ENCODE results near the gene FAM222A. TPM values are rescaled to one million over a fixed set of nuclear protein-coding genes. Genes with fewer than 3 reads are reported as not detected.
"Not testable (repeated sequence)": the region's sequence is repeated elsewhere in the genome, so short reads cannot be mapped to it uniquely, and the experiment has no call there.

Gene FAM222A
- total RNA-seq, 2 donors from 2014 or later = 0.62 to 0.79 TPM

- DNase-seq (ENCODE audit: low spot score) = peak; percentile 44
- intact Hi-C loops (cut with DNase I) = loop anchor here in 1 of 2 donors (10.0 kb wide), 1 partner anchor 1912 kb away; the partner anchor contains the start of gene ASCL4
Measured at GRCh38 chr12:109687250-109687649, 26.4 kb upstream of the FAM222A start.

GRCh38 chr12:109689426-109689825 is 24.2 kb upstream of the FAM222A start:
- no peak for DNase-seq (ENCODE audit: low spot score)
- intact Hi-C loops (cut with DNase I) = loop anchor here in 1 of 2 donors (10.0 kb wide), 1 partner anchor 1915 kb away; the partner anchor contains the start of gene ASCL4

GRCh38 chr12:109693160-109693559 is 20.5 kb upstream of the FAM222A start:
- DNase-seq (ENCODE audit: low spot score) = no peak
- intact Hi-C loops (cut with DNase I) = no loop called here

GRCh38 chr12:109693653-109694600 is 19.7 kb upstream of the FAM222A start:
- intact Hi-C loops (cut with DNase I) = no loop called here
- DNase-seq (ENCODE audit: low spot score) = no peak

- intact Hi-C loops (cut with DNase I); DNase-seq (ENCODE audit: low spot score): not testable (repeated sequence)
Measured at GRCh38 chr12:109694629-109695028, 19.0 kb upstream of the FAM222A start.

- intact Hi-C loops (cut with DNase I) = no loop called here
- no peak for DNase-seq (ENCODE audit: low spot score)
Measured at GRCh38 chr12:109695416-109695815, 18.2 kb upstream of the FAM222A start.

GRCh38 chr12:109695961-109696461 is 17.6 kb upstream of the FAM222A start:
- no peak for DNase-seq (ENCODE audit: low spot score)
- intact Hi-C loops (cut with DNase I) = no loop called here

- DNase-seq (ENCODE audit: low spot score) = no peak
- intact Hi-C loops (cut with DNase I) = no loop called here
Measured at GRCh38 chr12:109696485-109697269, 16.9 kb upstream of the FAM222A start.

GRCh38 chr12:109697270-109697553 is 16.4 kb upstream of the FAM222A start:
- no peak for DNase-seq (ENCODE audit: low spot score)
- intact Hi-C loops (cut with DNase I) = no loop called here

GRCh38 chr12:109697877-109698468 is 15.7 kb upstream of the FAM222A start:
- DNase-seq (ENCODE audit: low spot score) = no peak
- intact Hi-C loops (cut with DNase I) = no loop called here

- intact Hi-C loops (cut with DNase I) = no loop called here
- no peak for DNase-seq (ENCODE audit: low spot score)
Measured at GRCh38 chr12:109698820-109699219, 14.8 kb upstream of the FAM222A start.

GRCh38 chr12:109701064-109701463 is 12.6 kb upstream of the FAM222A start:
- intact Hi-C loops (cut with DNase I) = no loop called here

GRCh38 chr12:109702111-109702841 is 11.3 kb upstream of the FAM222A start:
- DNase-seq (ENCODE audit: low spot score) = no peak
- intact Hi-C loops (cut with DNase I) = no loop called here

More at GRCh38 chr12:109701064-109701463, 12.6 kb upstream of the FAM222A start:
- DNase-seq (ENCODE audit: low spot score) = no peak

GRCh38 chr12:109703684-109704083 is 9.9 kb upstream of the FAM222A start:
- DNase-seq (ENCODE audit: low spot score) = no peak
- intact Hi-C loops (cut with DNase I) = no loop called here

GRCh38 chr12:109704371-109705098 is 9.1 kb upstream of the FAM222A start:
- intact Hi-C loops (cut with DNase I) = no loop called here
- no peak for DNase-seq (ENCODE audit: low spot score)

GRCh38 chr12:109705291-109705690 is 8.3 kb upstream of the FAM222A start:
- intact Hi-C loops (cut with DNase I) = no loop called here
- no peak for DNase-seq (ENCODE audit: low spot score)

- intact Hi-C loops (cut with DNase I) = no loop called here
- no peak for DNase-seq (ENCODE audit: low spot score)
Measured at GRCh38 chr12:109706398-109706746, 7.3 kb upstream of the FAM222A start.

- DNase-seq (ENCODE audit: low spot score) = no peak
- intact Hi-C loops (cut with DNase I) = no loop called here
Measured at GRCh38 chr12:109706747-109707469, 6.7 kb upstream of the FAM222A start.

All from posterior vena cava (tissue), 2 donors.